NCI-H2196 (cell line): ENCODE results near the gene C5orf63.
"Not testable (repeated sequence)": the region's sequence is repeated elsewhere in the genome, so short reads cannot be mapped to it uniquely, and the experiment has no call there.

Source experiments
- DNase-seq: peaks from one replicate; lab custom pipeline; 2025; ENCODE audit not compliant: unreplicated experiment; lab: John Stamatoyannopoulos, UW

The C5orf63 gene

DNA sequence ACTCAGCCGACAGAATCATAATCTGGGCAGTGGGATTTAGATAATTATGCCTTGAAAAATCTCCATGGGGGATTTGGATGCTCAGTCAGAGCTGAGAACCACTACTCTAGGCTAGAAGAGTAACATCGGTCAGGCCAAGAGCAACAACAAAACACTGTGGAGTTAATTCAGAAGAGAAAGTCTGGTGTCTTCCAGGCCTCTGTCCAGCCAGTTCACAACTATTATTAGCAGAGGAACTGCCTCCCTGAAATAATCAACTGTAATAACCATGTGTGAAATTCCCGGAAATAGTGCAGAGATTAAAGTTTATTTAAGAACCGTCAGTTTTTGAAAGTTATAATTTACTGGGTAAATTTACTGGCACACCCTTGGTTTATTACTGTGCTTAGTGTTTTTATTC, 34.8 kb downstream of the C5orf63 start:
- DNase-seq: no peak

- DNase-seq: no peak
Measured at GRCh38 chr5:127031863-127032232, 41.5 kb downstream of the C5orf63 start.

DNA sequence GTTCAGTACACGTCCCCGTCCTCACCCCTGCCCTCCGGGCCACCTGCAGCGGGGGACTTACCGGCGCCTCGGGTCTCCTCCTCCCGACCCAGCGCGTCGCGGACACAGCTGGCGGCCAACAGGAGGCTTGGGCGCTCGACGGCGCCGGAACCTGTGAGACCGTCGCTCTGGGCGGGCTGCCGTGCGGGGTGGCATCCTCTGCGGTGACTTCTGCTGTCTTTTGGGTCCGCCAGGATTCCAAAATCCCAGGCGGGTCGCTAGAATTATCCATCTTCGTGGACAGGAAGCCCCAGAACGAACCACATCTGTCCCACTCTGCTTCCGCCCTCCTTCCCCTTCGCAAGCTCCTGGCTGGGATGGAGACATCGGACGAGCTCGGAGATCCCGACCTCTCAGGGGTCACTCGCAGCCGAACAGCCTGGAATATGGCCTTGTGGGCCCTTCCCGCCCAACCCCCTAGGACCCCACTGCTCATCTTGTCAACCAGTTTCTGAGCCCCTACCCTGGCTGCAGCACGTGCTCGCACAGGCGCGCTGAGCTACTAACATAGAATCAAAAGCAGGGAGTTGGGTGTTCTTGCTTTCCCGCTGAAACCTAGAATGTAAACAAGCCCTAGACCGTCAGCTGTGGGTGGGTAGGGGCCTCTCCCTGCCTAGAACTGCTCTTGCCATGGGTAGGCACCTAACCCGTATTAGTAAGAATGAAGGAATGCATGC, 42.0 kb downstream of the C5orf63 start:
- DNase-seq: no peak

DNA sequence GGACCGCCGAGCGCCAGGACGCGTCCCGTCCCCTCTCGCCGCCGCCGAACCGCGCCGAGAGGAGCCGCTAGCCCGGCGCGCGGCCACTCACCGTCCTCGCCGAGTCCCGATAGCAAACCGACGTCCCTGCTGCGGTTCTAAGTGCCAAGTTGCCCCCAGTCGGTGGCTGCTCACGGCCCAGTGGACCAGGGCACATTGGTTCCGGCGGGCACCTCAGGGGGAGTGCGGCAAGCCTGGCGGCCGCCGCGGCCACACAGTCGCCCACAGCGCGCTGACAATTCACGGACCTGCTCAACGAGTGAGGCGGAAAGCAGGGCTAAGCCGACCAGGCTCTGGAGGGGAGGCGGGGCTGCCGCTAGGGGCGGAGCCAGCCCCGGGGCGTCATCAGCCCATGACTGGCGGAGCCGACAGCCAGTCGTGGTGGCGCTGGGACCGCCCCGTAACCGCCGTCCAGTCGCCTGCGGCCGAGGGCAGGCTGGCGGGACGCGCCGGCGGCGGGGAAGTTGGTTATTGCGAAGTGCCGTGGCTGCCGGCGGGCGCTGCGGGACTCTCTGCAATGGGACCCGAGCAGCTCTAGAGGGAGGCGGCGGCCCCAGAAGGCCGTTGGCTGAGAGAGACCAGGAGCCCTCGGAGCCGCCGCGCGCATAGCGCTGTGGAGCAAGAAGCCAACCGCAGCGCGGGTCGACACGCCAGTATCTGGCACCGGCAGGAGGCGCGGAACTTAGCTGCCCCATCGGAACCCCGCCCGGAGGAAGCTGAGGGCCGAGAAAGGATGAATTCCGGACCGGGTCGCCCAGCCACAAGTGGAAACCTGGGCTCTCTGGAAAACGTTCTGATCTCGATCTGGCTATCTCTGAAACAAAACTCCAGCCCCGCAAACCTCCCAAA, 42.8 kb downstream of the C5orf63 start, which contains the start of gene MARCHF3:
TSS of gene MARCHF3 (minus strand) at position 300 of the 888 bp plus-strand sequence. CDS start 112,387 bp downstream, outside the sequence.
- DNase-seq: peak; percentile 94

GRCh38 chr5:127029581-127030258, 43.6 kb downstream of the C5orf63 start:
- peak; percentile 66 for DNase-seq

GRCh38 chr5:127028822-127029457, 44.4 kb downstream of the C5orf63 start:
- no peak for DNase-seq

- no peak for DNase-seq
Measured at GRCh38 chr5:127027539-127027938, 45.8 kb downstream of the C5orf63 start.

GRCh38 chr5:127026166-127026565, 47.1 kb downstream of the C5orf63 start:
- no peak for DNase-seq

DNA sequence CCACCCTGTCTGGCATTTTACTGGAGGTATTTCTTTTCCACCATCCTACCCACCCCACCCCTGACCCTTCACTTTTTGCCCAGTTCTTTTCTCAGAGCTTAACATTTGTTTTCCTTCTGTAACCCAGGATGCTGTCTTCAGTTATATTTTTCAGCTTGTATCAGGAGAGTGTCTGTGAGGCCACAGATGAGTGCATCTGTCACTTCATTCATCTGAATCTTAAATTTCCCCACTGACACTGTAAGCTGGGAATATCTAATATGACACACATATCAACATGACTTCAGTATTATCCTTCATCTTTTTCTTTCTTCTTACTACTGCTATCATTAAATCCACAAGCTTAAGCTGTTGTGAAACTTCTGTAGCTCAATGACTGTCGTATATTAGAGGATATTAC, 47.8 kb downstream of the C5orf63 start:
- no peak for DNase-seq

DNA sequence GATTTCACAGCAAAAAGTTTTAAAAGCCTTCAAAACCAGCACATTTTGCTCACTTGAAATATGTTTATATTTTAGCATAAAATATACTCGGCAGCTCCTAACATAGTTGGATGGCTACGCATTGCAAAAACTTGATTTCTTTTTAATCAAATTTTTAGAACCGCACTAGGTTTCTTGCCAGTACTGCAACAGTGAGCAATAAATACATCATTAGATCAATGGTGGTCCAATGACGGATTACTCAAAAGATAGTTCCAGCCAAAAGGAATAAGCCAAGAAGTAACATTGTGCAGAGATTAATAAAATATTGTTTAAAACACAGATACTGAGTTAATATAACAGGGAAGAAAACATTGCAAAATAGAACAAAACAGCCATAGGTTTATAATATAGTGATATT, 48.5 kb downstream of the C5orf63 start:
- DNase-seq: no peak

- not testable (repeated sequence) for DNase-seq
Measured at GRCh38 chr5:127023552-127024191, 49.6 kb downstream of the C5orf63 start.

DNA sequence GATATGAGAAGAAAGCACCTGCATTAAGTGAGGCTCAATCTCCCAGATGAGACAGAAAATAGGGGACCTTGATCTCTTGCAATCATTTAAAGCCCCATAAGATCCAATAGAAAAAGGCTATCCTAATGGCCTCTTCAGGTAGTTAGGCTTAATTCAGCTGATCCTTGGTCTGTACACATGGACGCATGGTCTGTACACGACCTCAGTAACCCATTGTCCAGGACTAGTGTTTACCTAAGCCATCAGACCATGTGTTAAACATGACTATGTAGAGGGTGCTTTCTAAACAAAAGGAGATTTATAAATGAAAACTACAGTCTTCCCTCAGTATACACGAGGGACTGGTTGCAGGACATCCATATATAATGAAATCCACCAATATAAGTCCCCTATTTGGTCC, 50.5 kb downstream of the C5orf63 start:
- no peak for DNase-seq

DNA sequence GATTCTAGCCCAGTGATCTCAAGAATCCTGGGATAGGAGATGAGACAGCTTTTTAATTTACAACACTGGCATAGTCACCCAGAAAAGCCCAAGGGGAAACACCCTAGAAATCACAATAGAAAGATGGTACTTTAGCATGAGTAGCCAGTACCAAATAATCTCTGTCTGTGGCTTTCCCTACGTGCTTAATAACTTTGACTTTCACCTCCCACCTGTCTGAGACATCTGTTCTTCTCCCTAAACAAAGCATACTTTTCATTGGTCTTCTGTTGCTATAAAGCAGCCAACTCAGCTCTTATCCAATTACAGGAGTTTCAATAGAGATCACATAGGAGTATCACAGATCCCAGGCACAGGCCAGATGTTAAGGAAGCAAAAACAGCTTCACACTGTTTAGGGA, 53.4 kb downstream of the C5orf63 start:
- no peak for DNase-seq

DNA sequence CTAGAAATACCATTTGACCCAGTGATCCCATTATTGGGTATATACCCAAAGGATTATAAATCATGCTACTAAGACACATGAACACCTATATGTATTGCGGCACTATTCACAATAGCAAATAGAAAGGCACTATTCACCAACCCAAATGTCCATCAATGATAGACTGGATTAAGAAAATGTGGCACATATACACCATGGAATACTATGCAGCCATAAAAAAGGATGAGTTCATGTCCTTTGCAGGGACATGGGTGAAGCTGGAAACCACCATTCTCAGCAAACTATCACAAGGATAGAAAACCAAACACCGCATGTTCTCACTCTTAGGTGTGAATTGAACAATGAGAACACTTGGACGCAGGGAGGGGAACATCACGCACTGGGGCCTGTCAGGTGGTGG, 56.6 kb downstream of the C5orf63 start:
- DNase-seq: not testable (repeated sequence)

DNA sequence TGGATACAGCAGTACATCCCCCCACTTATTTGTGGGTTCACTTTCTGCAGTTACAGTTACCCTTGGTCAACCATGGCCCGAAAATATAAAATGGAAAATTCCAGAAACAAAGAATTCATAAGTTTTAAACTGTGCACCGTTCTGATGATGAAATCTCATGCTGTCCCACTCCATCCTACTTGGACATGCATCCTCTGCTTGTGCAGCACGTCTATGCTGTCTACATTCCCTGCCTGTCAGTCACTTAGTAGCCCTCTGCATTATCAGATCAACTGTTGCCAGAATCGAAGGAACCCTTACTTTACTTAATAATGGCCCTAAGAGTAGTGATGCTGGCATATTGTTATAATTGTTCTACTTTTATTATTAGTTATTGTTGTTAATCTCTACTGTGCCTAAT, 57.6 kb downstream of the C5orf63 start:
- DNase-seq: no peak

GRCh38 chr5:127014573-127014972, 58.7 kb downstream of the C5orf63 start:
- DNase-seq: no peak

GRCh38 chr5:127013407-127013806, 59.9 kb downstream of the C5orf63 start:
- no peak for DNase-seq

- no peak for DNase-seq
Measured at GRCh38 chr5:127012916-127013315, 60.4 kb downstream of the C5orf63 start.

GRCh38 chr5:127011961-127012644, 61.2 kb downstream of the C5orf63 start:
- no peak for DNase-seq

- DNase-seq: no peak
Measured at GRCh38 chr5:127011153-127011552, 62.1 kb downstream of the C5orf63 start.
